GM12878 (cell line): ENCODE data around the gene IKZF5. TPM values are rescaled to one million over a fixed set of nuclear protein-coding genes. Genes with fewer than 3 reads are reported as not detected.

Experiments used
- ATAC-seq: fragments of 200-7000 bp; cut with Tn5 transposase; 3 replicates; pipeline ENCODE4 v1.9.1; 2020; ENCODE audit warnings: mild to moderate bottlenecking, moderate library complexity
- BruUV-seq: library from RNA; stranded (reverse); fragments of 400-500 nt; replicated peaks from 2 replicates; lab custom pipeline; 2021; lab: Mats Ljungman, UMichigan
- CTCF ChIA-PET: fragments of 300-600 bp; sonication (Branson Sonifier 250); formaldehyde crosslinking; extraction: SDS; loops from one replicate; lab custom pipeline; 2021; ENCODE audit warnings: inconsistent platforms; lab: Yijun Ruan, JAX
- POLR2A ChIA-PET: fragments of 350-600 bp; formaldehyde crosslinking; extraction: SDS; loops from one replicate; lab custom pipeline; 2021; ENCODE audit warnings: inconsistent platforms; lab: Charles Lee
- RAD21 ChIA-PET: fragments of 300-600 bp; sonication (Branson Sonifier 250); formaldehyde crosslinking; loops from one replicate; lab custom pipeline; 2023; ENCODE audit warnings: antibody characterized with exemption; ENCODE audit not compliant: unreplicated experiment; lab: Charles Lee
- SMC1A ChIA-PET: fragments of 300-600 bp; sonication (Branson Sonifier 250); formaldehyde crosslinking; loops from one replicate; lab custom pipeline; 2023; ENCODE audit not compliant: unreplicated experiment, uncharacterized antibody; lab: Charles Lee
- DNase-seq: peaks from one replicate; pipeline ENCODE4 v3.0.0-alpha.2; 2011; ENCODE audit warnings: low read depth, low spot score
- FAIRE-seq: peaks from 3 replicates; lab custom pipeline; 2011; peaks lifted over from hg19 to GRCh38; lab: Jason Lieb, UNC
- H2AFZ ChIP-seq: 2 replicates; pipeline ENCODE4 v1.6.0; 2011; ENCODE audit warnings: low read depth, low read length, control low read depth; ENCODE audit not compliant: control insufficient read depth
- H3K27ac ChIP-seq: 2 replicates; pipeline ENCODE4 v1.5.1; 2011; ENCODE audit warnings: control low read depth; ENCODE audit not compliant: control insufficient read depth, insufficient read depth
- H3K27me3 ChIP-seq, 2 experiments: replicated peaks in 1 of 2; 2 replicates each; pipeline versions ENCODE4 v1.6.0 to v1.6.1; 2011; ENCODE audit warnings: low read length in 1 of 2; ENCODE audit not compliant: control insufficient read depth in 2 of 2, insufficient read depth in 2 of 2
- H3K36me3 ChIP-seq, 2 experiments: 2 replicates each; pipeline ENCODE4 v1.5.1; 2011; ENCODE audit warnings: low read length in 1 of 2; ENCODE audit not compliant: control insufficient read depth in 2 of 2, insufficient read depth in 2 of 2
- H3K4me1 ChIP-seq: 2 replicates; pipeline ENCODE4 v1.6.1; 2011; ENCODE audit warnings: mild to moderate bottlenecking, low read length, moderate library complexity, mixed read lengths; ENCODE audit not compliant: control insufficient read depth, insufficient read depth
- H3K4me2 ChIP-seq: 2 replicates; pipeline ENCODE4 v1.6.0; 2011; ENCODE audit warnings: control low read depth; ENCODE audit not compliant: control insufficient read depth, insufficient read depth
- H3K4me3 ChIP-seq: fragments of 200-600 bp; sonication (generic); 2 replicates; pipeline ENCODE4 v1.5.1; 2016
- H3K79me2 ChIP-seq: 2 replicates; pipeline ENCODE4 v1.6.0; 2011; ENCODE audit warnings: low read length; ENCODE audit not compliant: control insufficient read depth, insufficient read depth
- H3K9ac ChIP-seq: 2 replicates; pipeline ENCODE4 v1.8.0; 2011; ENCODE audit warnings: low read length, control low read depth, mixed read lengths; ENCODE audit not compliant: control insufficient read depth, insufficient read depth
- H3K9me3 ChIP-seq: replicated peaks from 3 replicates; pipeline ENCODE4 v1.5.1; 2011; ENCODE audit warnings: mild to moderate bottlenecking, low read length; ENCODE audit not compliant: control insufficient read depth, insufficient read depth
- H4K20me1 ChIP-seq: 2 replicates; pipeline ENCODE4 v1.6.0; 2011; ENCODE audit not compliant: control insufficient read depth, insufficient read depth
- MYC ChIP-seq: IDR thresholded peaks from 2 replicates; pipeline ENCODE4 v1.6.1; 2011; ENCODE audit warnings: mild to moderate bottlenecking, low read length, moderate library complexity, inconsistent platforms; ENCODE audit not compliant: insufficient read depth, insufficient replicate concordance, insufficient read length, severe bottlenecking
- NFYA ChIP-seq: IDR thresholded peaks from 2 replicates; pipeline ENCODE4 v1.6.1; 2011; ENCODE audit warnings: low read depth, mild to moderate bottlenecking, low read length, improper control_type of control experiment, borderline replicate concordance
- NR2C1 ChIP-seq: fragments of 450-650 bp; IDR thresholded peaks from 2 replicates; pipeline ENCODE4 v1.6.1; 2017; ENCODE audit warnings: antibody characterized with exemption, mild to moderate bottlenecking, moderate library complexity
- NR2C2 ChIP-seq: IDR thresholded peaks from 2 replicates; pipeline ENCODE4 v1.6.1; 2011; ENCODE audit warnings: borderline replicate concordance, low read depth; ENCODE audit not compliant: control insufficient read depth, insufficient read length
- SP1 ChIP-seq: IDR thresholded peaks from one replicate; pipeline ENCODE4 v1.6.1; 2011; ENCODE audit warnings: low read depth, low read length
- WGBS: methylation state at CpG from one replicate; pipeline ENCODE4 v1.1.6; 2016; ENCODE audit warnings: low lambda C conversion rate; ENCODE audit not compliant: insufficient replicate concordance, insufficient coverage; ENCODE audit errors: missing lambda C conversion rate; 5-methylcytosine and 5-hydroxymethylcytosine counted together
- in situ Hi-C: fragments of 300-500 bp; cut with MboI; formaldehyde crosslinking; loops from 9 replicates; pipeline ENCODE4 v1.14.3; 2018; ENCODE audit warnings: mixed read lengths
- intact Hi-C: fragments of 100-400 bp; cut with micrococcal nuclease; formaldehyde crosslinking; loops from one replicate; pipeline ENCODE4 v1.14.2; 2022; ENCODE audit not compliant: unreplicated experiment
- polyA plus RNA-seq, 11 experiments: library from polyadenylated mRNA; depleted of rRNA in 4 of 11; unstranded in 6 of 11; stranded (reverse) in 5 of 11; fragments of >200 nt; fragmentation: Nextera tagmentation in 4 of 11; fragmentation: Illumina TruSeq in 1 of 11; extraction: Ambion mirVana in 4 of 11; extraction: Trizol in 1 of 11; gene quantifications; 1 replicate in 1 of 11; 2 replicates in 10 of 11; pipeline versions ENCODE4 v1.2.1 to v1.2.3, GENCODE V29; 2011 to 2016; ENCODE audit warnings: inconsistent platforms in 2 of 11, missing spikeins in 2 of 11, low read depth in 1 of 11
- total RNA-seq, 4 experiments: library from RNA; depleted of rRNA in 3 of 4; stranded (reverse); fragments of >200 nt in 3 of 4; fragmentation: Illumina TruSeq in 1 of 4; extraction: Trizol in 1 of 4; gene quantifications; 2 replicates each; pipeline versions ENCODE4 v1.2.1 to v1.2.3, GENCODE V29; 2013 to 2021
- TF ChIP-seq, protein P1 (sequence below): fragments of 450-650 bp; IDR thresholded peaks from 2 replicates; pipeline ENCODE4 v1.6.1; 2017; ENCODE audit warnings: mild to moderate bottlenecking, moderate library complexity

The IKZF5 gene
- total and polyA plus RNA-seq, 10 of the 15 experiments (the other 5 are each of a cell fraction or from before 2014, with no cell fraction given), result 5.3 to 23.2 (median 11.8) TPM

DNA sequence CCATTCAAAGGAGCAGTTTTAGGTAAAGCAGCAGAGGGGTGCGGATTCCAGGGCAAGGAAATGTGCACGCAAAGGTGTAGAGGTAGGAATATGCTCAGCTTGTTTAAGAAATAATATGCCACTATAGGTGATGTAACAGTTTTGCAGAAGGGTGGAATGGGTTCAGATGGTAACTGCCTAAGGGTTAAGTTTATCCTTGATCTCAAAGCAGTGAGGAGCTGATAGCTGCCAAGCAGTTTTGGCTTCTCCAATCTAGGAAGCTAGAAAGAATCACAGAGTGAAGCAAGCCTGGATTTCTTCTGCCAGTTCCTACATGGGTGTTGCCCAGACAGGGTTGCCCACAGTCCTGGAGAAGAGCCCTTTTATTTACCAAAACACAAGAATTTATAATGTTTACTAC lies 6.2 kb upstream of the IKZF5 start:
- intact Hi-C loops, result no loop called here
- ChIA-PET SMC1A (interaction anchor here (1.2 kb wide), 1 partner anchor 11 kb away, joined by 3 read pairs; no protein-coding TSS in a partner anchor), CTCF (interaction anchor here (0.8 kb wide), 1 partner anchor 119 kb away, joined by 3 read pairs; no protein-coding TSS in a partner anchor), RAD21 (no interaction called here), POLR2A (no interaction called here)
- Histone ChIP-seq H3K4me3 (no peak overlapping the region), H3K9ac (no peak overlapping the region), H3K4me2 (no peak overlapping the region), H3K9me3 (no peaks in the 10 kb centered on the region; the same call in 2 of the 3 replicates), H3K4me1 (no peaks in the 10 kb centered on the region), H4K20me1 (no peaks in the 10 kb centered on the region), H3K36me3 (no peaks in the 10 kb centered on the region), H3K27ac (no peak overlapping the region), H3K27me3 (no peaks in the 10 kb centered on the region), H3K79me2 (peaks cover under 1% of the 10 kb centered on the region; the same call in 1 of the 2 replicates), H2AFZ (no peak overlapping the region)
- no peak for ATAC-seq
- in situ Hi-C loops, result no loop called here
- no peak for FAIRE-seq
- no peak for DNase-seq
- TF ChIP-seq, protein P1, sequence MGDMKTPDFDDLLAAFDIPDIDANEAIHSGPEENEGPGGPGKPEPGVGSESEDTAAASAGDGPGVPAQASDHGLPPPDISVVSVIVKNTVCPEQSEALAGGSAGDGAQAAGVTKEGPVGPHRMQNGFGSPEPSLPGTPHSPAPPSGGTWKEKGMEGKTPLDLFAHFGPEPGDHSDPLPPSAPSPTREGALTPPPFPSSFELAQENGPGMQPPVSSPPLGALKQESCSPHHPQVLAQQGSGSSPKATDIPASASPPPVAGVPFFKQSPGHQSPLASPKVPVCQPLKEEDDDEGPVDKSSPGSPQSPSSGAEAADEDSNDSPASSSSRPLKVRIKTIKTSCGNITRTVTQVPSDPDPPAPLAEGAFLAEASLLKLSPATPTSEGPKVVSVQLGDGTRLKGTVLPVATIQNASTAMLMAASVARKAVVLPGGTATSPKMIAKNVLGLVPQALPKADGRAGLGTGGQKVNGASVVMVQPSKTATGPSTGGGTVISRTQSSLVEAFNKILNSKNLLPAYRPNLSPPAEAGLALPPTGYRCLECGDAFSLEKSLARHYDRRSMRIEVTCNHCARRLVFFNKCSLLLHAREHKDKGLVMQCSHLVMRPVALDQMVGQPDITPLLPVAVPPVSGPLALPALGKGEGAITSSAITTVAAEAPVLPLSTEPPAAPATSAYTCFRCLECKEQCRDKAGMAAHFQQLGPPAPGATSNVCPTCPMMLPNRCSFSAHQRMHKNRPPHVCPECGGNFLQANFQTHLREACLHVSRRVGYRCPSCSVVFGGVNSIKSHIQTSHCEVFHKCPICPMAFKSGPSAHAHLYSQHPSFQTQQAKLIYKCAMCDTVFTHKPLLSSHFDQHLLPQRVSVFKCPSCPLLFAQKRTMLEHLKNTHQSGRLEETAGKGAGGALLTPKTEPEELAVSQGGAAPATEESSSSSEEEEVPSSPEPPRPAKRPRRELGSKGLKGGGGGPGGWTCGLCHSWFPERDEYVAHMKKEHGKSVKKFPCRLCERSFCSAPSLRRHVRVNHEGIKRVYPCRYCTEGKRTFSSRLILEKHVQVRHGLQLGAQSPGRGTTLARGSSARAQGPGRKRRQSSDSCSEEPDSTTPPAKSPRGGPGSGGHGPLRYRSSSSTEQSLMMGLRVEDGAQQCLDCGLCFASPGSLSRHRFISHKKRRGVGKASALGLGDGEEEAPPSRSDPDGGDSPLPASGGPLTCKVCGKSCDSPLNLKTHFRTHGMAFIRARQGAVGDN, result no peak
- TF ChIP-seq NR2C1, result no peak
- no peak for TF ChIP-seq NFYA
- TF ChIP-seq MYC, result no peak
- TF ChIP-seq SP1, result no peak
- no peak for TF ChIP-seq NR2C2
- no TSS peak for BruUV-seq
- WGBS, result 91% methylated on average over 2 of the region's 2 CpGs
